Activated CD4-positive, alpha-beta T cell treated with anti-CD3 and anti-CD28 coated beads, Interleukin-2, Interleukin-6, amounts not matched to agents 100 ng/mL and 50 ng/mL, durations not matched to agents 16 hours and 8 hours (primary cell): ENCODE results near the gene CFAP77.

ENCODE experiments used
- DNase-seq: peaks from one replicate; pipeline ENCODE4 v3.0.0-alpha.2; 2020

CFAP77 gene

DNA sequence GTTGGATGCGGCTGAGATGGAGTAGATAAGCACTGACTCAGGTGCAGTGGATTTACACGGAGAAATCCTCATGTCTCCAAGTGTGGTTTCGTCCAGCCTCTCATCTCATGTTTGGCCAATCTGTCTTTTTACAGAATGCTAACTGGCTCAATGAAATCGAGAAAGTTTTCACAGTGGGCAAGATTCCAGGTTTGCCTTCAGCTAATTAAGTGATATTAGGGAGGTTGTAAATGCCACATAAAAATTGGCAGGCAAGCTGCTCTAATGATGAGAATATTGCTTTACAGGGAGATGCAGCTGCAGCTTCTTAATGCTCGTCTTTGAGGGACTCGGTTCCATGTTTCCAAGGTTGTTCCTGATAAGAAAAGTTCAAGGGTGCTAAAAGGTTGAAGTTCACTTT, 196.1 kb downstream of the CFAP77 start:
- DNase-seq = no peak

DNA sequence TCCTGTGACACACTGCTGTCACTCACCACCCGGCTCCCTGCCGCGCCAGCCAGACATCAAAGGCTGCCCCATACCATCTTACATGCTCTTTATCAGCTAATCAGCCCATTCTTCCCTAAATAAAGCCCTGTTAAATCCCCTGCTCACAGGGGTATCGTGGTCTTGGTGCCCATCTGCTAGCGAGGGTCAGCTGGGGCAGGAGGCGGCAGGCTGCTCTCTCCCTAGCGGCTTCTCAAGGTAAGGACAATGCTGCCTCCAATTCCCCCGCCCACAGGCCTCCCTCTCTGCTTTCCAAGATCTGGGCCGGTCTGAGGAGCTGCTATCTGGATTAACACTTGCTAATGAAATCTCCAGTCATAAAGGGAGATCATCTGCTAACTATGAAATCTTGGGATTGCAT, 199.2 kb downstream of the CFAP77 start:
- no peak for DNase-seq

DNA sequence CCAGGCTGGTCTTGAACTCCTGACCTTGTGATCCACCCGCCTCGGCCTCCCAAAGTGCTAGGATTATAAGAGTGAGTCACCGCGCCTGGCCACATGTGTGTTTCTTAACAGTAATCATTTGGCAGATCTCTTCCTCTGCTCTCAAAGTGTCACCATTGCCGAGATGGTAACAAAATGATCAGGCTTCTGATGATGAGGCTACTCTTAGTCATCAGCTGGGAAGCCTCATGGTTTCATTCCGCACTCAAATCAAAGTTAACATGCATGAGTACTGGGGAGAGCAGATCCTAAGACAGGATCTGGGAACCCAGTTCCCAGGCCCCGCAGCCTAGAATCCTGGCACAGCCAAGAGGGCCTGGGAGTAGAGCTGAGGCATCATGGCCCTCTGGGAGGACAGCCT, 199.8 kb downstream of the CFAP77 start:
- peak; percentile 16 for DNase-seq

DNA sequence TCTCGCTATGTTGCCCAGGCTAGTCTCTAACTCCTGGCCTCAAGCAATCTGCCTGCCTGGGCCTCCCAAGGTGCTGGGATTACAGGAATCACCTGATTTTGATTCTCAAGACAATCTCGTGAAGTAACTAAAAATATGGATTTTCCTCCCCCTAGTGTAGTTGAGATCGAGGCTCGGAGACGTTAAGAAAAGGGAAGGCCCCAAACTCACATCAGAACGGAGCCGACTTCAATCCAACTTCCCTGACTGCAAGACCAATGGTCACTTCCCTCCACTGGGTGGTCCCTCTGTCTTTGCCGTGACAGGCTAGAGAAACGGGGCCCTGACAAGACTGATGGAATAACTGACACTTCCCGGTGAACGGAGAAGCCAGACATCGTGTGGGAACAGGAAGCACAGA, 200.7 kb downstream of the CFAP77 start:
- no peak for DNase-seq

DNA sequence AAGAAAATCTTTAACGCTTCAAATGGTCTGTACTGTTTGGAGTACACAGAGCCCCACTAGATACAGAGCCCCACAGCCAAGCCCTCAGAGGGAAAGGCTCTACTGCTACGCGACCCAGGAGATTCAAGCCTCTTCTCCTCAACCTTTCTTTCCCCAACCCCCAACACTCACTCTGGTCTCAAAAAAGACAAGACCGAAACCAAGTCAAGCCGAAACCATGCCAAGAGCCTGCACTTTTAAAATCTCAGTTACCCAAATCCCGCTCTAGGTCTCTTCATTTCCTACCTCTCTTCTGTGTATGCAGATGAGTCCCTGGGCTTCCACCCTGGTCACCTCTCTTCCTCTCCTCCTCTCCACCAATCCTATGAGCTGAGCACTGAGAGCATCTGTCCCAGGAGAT, 204.3 kb downstream of the CFAP77 start:
- DNase-seq = no peak

DNA sequence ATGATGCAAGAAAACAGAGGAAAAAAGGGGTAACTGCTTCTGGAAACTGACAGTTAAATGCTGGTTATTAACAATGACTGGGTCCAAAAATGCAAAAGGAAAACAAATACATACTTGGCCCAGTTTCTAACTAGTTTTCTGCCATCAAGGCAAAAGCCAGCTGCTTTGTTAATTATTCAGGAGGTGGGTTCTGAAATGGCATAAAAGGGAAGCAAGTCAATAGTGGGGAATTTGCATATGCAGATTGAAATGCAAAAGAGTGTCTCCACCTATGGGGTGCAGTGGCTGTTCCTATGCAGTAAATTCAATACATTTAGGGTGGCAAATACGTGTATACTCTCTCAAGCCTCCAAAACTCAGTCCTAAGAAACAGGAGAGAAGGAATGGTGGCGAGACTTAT, 205.8 kb downstream of the CFAP77 start:
- DNase-seq = no peak

DNA sequence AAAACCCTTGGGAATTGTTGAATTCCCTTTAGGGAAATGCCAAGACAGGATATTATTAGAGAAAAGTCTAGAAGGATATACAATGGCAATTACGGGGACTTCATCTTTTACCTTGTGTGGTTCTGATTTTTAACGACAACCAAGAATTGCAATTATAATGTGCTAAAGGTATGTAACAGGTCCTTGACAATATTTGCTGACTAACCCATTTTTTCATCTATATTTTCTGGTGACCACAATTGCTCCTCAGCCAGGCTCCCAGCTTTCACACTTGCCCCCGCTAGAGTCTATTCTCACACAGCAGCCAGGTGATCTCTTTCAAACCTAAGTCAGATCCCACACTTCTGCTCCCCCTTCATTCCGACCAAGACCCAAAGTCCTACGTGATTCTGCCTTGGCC, 206.7 kb downstream of the CFAP77 start:
- no peak for DNase-seq

DNA sequence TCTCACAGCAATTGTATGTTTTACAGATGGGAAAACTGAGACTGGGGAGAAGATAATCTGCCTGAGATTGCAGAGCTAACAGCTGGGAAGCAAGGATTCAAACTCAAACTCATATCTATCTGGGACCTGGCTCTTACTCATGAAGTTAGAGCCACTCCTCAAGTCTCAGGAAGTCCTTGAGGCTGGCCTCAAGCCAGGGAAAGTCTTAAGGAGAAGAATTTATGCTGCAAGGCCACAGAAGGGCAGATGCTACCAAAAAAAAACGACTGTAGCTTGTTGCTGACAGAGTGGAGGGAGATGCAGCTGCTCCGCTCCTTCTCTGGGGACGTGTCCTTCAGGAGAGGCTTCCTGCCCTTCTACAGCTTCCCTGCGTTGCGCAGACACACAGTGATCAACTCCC, 212.1 kb downstream of the CFAP77 start:
- DNase-seq = no peak
